ENCODE results near the gene CPXM2.

The CPXM2 gene

DNA sequence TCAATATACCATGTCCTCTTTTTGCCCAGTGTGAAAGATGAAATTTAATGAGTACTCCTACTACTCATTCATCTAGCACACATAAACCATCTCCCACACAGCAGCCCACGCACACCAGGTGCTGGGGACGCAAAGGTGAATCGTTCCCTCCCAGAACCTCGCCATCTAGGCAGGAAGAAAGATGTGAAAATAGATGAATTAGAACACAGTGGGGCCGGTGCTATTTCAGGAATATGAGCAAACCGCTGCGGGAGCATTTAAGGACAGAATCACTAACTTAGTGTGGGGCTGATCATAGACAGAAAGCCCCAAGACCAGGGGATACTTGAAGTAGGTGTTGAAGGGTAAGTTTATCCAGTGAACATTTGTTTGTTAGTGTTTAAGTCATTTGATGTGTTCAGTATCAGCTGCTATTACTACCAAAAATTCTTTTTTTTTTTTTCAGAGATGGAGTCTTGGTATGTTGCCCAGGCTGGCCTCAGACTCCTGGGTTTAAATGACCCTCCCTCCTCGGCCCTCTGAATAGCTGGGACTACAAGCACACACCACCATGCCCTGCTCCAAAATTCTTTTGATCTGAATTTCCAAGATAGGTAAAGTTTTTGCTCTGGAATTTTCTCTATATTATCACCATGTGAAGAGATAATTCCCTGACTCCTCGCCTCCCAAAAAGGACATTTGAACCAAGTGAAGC, 48.8 kb downstream of the CPXM2 start:
- Histone ChIP-seq H3K27ac (no peak overlapping the region), H3K9me3 (ENCODE audit: severe bottlenecking) (no peaks in the 10 kb centered on the region), H3K4me3 (ENCODE audit: low read depth, low read length) (no peak overlapping the region), H3K36me3 (no peaks in the 10 kb centered on the region), H3K27me3 (ENCODE audit: insufficient read depth, low read depth, severe bottlenecking) (peaks cover 68% of the 10 kb centered on the region)
- no peak for DNase-seq
- TF ChIP-seq CTCF (IDR thresholded peaks at IDR 0.05; ENCODE audit: low read depth, low read length), result no peak

- no peak for DNase-seq
- no peak for TF ChIP-seq CTCF (IDR thresholded peaks at IDR 0.05; ENCODE audit: low read depth, low read length)
- no peak overlapping the region for H3K4me3 ChIP-seq (ENCODE audit: low read depth, low read length)
- no peak overlapping the region for H3K27ac ChIP-seq
- no peaks in the 10 kb centered on the region for H3K9me3 ChIP-seq (ENCODE audit: severe bottlenecking)
- peaks cover 77% of the 10 kb centered on the region for H3K27me3 ChIP-seq (ENCODE audit: insufficient read depth, low read depth, severe bottlenecking)
- no peaks in the 10 kb centered on the region for H3K36me3 ChIP-seq
These were observed 50.0 kb downstream of the CPXM2 start for GRCh38 chr10:123841560-123841959.

DNA sequence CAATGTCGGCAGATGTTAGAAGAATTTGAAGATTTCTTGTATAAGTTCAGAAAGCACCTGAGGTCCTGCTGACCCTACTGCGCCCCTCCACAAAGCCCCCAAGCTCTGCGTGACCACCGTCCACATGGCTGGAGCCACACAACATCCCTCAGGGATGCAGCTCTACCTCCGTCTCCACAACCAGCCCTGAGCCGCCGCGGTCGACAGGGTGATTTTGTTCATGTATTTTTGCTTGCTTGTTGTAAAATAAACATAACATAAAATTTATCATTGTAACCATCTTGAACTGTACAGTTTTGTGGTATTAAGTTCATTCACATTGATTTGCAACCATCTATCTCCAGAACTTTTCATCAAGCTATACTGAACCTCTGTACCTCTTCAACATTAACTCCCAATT, 50.5 kb downstream of the CPXM2 start:
- H3K27me3 ChIP-seq (ENCODE audit: insufficient read depth, low read depth, severe bottlenecking), result peaks cover 78% of the 10 kb centered on the region
- H3K27ac ChIP-seq, result no peak overlapping the region
- DNase-seq, result no peak
- no peaks in the 10 kb centered on the region for H3K9me3 ChIP-seq (ENCODE audit: severe bottlenecking)
- no peak for TF ChIP-seq CTCF (IDR thresholded peaks at IDR 0.05; ENCODE audit: low read depth, low read length)
- H3K4me3 ChIP-seq (ENCODE audit: low read depth, low read length), result no peak overlapping the region
- no peaks in the 10 kb centered on the region for H3K36me3 ChIP-seq

DNA sequence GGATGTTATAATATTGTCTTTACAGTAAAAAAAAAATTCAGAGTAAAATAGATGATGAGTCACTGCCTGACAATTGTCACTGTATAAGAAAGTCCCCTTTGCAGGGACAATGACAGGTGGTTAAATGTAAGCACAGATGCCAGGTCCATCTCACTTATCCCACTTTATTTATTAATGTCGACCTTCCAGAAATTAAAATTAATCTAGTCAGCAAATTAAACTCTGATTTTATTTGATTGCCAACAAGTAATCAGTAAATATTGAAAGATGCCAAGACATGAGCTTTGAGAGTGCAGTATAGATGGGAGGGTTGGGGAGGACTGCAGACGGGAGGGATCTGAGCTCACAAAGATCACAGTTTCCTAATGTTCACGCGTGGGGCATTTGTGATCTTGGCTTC, 50.9 kb downstream of the CPXM2 start:
- H3K36me3 ChIP-seq, result no peaks in the 10 kb centered on the region
- peaks cover 79% of the 10 kb centered on the region for H3K27me3 ChIP-seq (ENCODE audit: insufficient read depth, low read depth, severe bottlenecking)
- no peak overlapping the region for H3K4me3 ChIP-seq (ENCODE audit: low read depth, low read length)
- no peak overlapping the region for H3K27ac ChIP-seq
- TF ChIP-seq CTCF (IDR thresholded peaks at IDR 0.05; ENCODE audit: low read depth, low read length), result no peak
- DNase-seq, result no peak
- H3K9me3 ChIP-seq (ENCODE audit: severe bottlenecking), result no peaks in the 10 kb centered on the region

DNA sequence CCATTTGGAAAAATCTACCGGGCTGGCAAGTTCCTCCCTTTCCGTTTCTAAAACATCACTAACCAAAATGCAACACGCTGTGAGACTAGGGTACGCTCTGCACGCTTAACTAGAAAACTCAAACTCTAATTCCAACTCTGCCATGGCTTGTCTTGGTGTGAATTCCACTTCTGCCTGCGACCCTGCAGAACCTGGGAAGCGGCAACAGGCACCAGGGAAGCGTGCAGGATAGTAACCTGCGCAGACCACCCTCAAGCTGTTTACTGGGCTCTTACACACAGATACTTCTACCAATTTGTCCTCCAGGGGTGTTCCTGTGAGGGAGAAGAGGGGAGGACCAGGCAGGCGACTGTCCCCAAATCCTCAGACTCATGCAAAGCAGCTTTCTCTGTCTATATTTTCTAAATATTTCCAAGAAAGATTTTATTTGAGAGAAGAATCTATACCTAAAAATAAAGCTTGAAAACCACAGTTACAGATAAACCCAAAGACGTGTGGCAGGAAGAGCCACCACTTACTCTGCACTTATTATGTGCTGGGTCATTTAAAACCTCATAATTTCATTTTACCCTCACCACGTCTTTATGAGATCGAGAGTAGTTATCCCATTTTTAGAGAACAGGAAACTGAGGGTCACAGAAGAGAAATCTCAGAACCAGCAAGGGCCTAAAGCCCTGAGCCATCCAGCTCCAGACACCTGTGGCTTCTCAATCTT, 52.9 kb downstream of the CPXM2 start:
- H3K9me3 ChIP-seq (ENCODE audit: severe bottlenecking), result no peaks in the 10 kb centered on the region
- no peak for DNase-seq
- H3K27ac ChIP-seq, result no peak overlapping the region
- H3K4me3 ChIP-seq (ENCODE audit: low read depth, low read length), result no peak overlapping the region
- peaks cover 91% of the 10 kb centered on the region for H3K27me3 ChIP-seq (ENCODE audit: insufficient read depth, low read depth, severe bottlenecking)
- H3K36me3 ChIP-seq, result no peaks in the 10 kb centered on the region
- no peak for TF ChIP-seq CTCF (IDR thresholded peaks at IDR 0.05; ENCODE audit: low read depth, low read length)

Measured in WERI-Rb-1 (cell line).